GM23248 (cell line): Measurements from ENCODE around the gene G6PC3.
"Not testable (repeated sequence)": the region's sequence is repeated elsewhere in the genome, so short reads cannot be mapped to it uniquely, and the experiment has no call there.

Experiments used
- EZH2 ChIP-seq: fragments of 200-600 bp; sonication (generic); IDR thresholded peaks from 2 replicates; pipeline ENCODE4 v1.6.1; 2018; ENCODE audit warnings: antibody characterized with exemption, mild to moderate bottlenecking; ENCODE audit not compliant: insufficient read depth, poor library complexity, severe bottlenecking
- EZH2phosphoT487 ChIP-seq: fragments of 200-600 bp; sonication (generic); IDR thresholded peaks from 2 replicates; pipeline ENCODE4 v1.6.1; 2018; ENCODE audit warnings: antibody characterized with exemption, moderate library complexity, mild to moderate bottlenecking, low read depth; ENCODE audit not compliant: insufficient read depth

DNA sequence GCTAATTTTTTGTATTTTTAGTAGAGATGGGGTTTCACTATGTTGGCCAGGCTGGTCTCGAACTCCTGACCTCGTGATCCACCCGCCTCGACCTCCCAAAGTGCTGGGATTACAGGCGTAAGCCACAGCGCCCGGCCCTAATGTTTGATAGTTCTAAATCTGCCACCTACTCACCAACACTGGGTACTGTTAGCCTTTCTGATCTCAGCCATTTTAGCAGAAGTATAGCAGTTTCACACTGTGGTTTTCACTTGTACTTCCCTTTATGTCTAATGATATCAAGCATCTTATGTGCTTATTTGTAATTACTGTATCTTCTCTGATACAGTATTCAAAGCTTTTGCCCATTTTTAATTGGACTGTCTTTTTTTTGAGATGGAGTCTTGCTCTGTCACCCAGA lies 23.6 kb upstream of the G6PC3 start:
- not testable (repeated sequence) for TF ChIP-seq EZH2, EZH2phosphoT487
